CD4-positive, alpha-beta T cell treated with Interleukin-15 for 1 hour (primary cell): Measurements from ENCODE around the gene CBFA2T3.
"Not testable (repeated sequence)": the region's sequence is repeated elsewhere in the genome, so short reads cannot be mapped to it uniquely, and the experiment has no call there.

ENCODE experiments used
- DNase-seq: peaks from one replicate; pipeline ENCODE4 v3.0.0-alpha.2; 2020

Gene CBFA2T3

DNA sequence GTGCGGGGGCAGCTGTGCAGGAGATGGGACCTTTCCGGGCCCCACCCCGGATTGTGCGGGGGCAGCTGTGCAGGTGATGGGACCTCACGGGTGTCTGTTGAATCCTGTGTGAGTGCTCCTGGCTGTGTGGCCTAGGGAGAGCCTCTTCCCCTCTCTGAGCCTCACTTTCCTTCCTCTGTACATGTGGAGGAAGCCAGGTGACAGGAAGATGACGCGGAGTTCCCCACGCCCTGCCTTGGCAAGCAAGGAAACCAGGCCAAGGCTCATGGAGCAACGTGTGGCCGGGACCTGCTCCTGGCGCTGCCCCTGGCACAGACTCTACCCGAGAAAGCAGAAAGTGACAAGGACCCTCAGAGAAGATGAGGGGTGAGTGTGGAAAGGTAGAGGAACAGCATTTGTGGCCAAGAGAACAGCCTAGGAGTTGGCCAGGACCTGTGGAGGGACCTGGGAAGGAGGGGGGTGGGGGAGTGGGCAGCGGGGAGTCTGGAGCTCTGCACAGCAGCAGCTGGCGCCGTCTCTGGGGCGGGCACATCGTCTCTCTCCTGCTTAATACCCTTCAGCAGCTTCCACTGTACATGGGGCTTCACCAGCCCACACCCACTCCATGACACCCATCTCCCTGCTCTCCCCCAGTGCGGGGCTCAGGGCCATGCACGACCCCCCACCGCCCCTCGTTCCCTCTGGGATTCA, 72.2 kb downstream of the CBFA2T3 start:
- DNase-seq, result no peak

DNA sequence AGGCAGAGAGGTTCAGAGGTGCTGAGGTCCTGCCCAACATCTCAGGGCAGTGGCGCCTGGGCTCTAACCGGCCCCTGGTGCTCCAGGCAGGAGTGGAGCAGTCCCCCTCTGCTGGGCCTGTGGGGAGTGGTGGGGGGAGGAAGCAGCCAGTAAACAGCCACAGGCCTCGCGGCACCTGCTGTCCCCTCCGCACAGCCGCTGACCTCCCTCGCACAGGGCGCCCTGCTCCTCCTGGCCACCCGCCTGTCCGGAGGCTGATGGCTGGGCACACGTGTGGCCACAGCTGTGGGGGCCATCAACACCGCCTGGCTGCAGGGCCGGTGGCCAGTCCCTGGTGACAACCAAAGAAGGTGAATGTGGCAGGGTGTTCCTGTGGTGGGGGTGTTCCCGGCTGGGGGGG, 73.7 kb downstream of the CBFA2T3 start:
- DNase-seq, result no peak

DNA sequence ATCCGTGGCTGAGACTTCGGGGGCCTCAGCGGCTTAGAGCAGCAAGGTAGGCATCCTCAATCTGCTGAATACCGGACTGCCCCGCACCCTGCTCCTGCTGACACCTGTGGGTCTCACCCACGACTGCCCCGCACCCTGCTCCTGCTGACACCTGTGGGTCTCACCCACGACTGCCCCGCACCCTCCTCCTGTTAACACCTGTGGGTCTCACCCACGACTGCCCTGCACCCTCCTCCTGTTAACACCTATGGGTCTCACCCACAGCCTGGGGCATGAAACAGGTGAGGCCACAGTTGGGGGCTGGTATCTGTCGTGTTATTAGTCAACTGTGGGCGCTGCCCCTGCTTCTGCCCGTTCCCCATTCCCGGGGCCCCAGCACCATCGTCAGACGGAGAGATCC, 74.3 kb downstream of the CBFA2T3 start:
- DNase-seq, result no peak

DNA sequence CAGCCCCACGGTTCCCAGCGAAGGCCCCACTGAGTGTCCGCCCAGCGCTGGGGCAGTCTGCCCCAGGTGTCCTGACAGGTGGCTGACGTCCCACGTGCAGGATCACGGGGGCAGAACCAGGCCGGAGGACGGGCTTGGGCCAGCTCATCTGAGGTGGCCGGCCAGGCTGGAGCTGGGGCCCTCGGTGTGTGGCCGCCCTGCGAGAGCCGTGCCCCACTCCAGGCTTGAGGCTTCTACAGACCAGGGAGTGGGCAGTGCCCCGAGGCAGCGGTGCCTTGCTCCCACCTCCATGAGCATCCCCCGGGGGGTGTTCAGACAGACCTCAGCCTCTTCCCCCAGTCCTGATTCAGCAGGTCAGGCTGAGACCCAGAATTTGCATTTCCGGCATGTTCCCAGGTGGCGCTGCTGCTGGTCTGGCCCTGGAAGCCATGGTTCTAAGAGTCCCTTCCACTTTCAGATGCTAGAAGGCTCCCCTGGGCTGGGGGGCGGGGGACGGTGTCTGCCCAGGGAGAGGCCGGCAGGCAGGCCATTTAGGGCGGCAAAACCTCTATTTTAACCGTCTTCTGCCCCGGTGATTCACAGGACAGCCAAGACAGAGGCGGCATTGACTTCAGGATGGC, 75.2 kb downstream of the CBFA2T3 start:
- DNase-seq, result no peak

DNA sequence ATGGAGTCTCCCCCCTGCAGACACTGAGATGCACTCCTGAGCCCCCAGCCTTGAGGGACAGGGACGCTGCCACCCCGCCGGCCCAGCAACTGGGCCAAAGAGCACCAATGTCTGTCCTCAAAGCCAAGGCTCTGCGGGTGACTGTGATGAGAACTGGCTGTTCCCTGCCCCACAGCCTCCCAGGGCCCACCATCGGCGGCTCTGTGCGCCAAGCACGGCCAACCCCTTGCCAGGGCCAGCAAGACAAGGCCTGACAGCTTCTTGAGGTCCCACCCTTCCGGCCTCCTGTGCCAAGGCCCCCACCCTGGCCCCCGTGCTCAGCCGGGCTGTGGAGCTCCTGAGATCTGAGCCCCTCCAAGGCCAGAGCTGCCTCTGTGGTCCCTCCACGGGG, 76.3 kb downstream of the CBFA2T3 start:
- no peak for DNase-seq

DNA sequence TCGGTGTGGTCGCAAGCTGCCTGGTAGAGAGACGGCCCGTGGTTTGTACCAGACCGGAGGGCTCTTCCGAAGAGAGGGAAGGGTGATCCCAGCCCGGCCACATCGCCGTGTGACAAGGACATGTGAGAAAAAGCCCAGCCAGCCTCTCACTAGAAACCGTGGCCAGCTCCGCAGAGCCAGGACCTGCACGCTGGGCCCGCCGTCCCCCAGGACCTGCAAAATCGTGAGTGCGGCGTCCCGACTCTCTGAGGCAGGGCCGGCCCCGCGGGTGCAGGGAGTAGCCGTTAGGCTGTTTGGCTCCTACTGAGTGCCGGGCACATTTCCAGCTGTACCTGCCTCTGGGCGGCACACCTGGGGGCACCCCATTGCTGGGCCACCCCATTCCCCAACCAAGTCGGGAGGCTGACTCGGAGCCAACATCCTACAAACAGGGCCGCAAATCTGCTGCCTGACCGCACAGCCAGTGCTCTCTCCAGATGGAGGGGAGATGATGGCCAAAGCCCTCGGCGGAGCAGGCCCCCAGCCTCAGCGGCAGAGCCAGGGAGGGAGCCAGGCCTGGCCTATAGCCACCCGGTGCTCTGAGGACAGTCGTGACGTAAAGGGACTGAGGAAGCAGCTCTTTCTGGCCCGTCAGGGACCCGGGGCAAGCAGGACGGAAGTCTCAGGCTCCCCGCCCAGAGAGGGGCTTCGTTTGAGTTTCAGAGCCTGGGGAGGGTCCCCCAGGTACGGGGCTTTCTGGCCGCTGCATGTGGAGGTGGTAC, 76.9 kb downstream of the CBFA2T3 start:
- DNase-seq, result no peak

DNA sequence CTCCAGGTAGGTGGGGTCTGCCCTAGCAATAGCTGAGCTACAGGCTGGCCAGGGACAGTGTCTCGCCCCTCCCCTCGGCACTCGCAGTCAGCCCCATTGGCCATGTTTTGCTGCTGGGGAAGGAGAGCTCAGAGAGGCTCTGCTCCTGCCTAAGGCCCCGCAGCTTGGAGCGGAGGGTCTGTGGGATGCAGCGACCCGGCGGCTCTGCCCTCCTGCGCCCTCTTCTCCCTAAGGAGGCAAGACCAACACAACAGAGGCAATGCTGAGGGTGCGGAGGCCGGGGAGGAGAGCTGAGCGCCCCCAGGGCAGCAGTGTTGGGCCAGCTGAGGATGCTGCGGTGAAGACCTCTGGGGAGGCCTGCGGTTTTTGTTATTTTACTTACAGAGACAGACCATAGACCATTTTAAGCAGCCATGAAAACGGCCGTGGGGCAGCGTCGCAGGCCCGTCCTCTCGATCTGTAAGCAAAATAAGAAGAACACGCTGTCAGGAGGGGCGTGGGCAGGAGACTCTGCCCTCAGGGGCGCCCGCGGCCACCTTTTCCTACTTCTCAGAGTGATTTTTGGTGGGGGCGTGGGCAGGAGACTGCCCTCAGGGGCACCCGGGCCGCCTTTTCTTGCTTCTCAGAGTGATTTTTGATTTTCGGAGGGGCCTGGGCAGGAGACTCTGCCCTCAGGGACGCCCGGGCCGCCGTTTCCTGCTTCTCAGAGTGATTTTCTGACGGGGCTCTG, 79.1 kb downstream of the CBFA2T3 start:
- no peak for DNase-seq

DNA sequence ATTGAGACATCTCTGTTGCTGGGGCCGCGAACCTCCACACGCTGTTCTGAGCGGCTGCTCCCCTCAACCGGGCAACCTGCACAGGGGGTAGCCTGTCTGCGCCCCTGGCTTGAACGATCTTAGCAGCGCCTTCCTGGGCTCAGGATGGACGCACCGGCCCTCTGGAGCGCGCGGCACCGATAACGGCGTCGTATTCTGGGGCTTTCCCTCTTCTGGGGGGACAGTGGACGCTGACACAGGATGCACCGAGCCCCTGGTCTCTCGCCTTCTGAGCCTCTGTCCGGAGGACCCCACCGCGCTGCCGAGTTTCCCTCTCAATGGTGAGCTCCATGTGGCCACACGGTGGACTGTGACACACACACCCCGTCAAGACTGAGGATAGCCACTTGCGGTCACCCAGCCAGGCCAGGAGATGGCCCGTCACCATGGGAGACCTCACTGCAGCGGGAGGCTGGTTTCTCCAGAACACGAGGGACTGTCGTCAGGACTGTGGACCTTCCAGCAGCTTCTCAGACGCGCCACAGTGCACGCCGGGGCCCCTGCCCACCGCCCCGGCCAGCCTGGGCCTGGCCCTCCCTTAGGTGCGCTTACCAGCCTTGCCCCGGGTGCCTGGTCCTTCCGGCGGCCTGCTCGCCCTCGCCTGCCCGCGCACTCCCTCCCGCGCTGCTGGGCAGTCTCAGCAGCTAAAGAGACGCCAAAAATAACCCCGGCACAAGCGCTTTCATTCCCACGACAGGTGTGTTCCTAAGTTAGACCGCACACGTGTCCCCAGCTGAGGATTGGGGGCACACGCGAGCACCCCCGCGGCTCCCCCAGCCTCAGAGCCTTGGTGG, 80.6 kb downstream of the CBFA2T3 start:
- no peak for DNase-seq

DNA sequence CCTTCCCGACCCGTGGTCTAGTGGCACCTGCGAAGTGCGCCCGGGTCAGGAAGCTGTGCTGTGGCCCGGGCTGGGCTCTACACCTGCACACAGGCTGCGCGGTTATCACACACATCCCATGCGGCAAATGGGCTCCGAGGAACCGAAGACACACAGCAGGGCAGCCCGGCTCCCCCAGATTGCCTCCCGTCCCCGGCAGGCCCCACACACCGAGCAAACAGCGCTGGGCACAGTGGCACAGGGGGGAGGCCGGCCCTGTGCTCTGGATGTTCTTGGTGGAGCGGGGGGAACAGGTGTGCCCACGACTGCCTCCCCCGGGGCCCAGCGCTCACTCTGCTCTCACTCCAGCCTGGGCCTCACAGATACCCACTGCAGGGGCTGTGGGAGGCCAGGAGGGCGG, 81.7 kb downstream of the CBFA2T3 start:
- DNase-seq, result no peak

DNA sequence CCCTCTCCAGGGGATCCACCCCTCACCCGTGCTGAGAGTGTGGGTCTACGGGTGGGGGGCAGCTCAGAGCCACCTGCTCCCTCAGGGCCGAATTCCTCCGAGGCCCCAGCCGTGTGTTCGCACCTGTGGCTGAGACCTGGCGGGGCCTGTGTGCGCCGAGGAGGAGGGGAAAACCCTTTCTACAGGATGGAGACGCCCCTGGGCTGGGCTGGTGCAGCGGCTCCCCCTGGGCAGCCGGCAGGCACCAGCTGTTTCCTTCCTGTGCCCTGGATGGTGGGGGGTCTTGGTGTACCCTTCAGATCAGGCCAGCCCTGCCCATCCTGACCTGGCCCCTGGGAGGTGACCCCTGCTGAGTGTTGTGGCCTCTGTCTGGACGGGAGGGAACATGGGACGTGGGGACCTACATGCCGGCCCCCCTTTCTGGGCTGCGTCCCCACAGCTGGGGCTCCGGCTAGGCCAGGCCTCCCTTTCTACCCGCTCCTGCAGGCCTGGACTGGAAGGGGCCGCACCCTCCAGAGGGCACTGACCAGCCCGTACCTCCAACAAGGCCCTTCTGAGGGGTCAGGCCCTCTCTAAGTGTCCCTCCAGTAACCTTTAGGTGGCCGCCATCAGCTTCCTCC, 82.2 kb downstream of the CBFA2T3 start:
- DNase-seq, result no peak

DNA sequence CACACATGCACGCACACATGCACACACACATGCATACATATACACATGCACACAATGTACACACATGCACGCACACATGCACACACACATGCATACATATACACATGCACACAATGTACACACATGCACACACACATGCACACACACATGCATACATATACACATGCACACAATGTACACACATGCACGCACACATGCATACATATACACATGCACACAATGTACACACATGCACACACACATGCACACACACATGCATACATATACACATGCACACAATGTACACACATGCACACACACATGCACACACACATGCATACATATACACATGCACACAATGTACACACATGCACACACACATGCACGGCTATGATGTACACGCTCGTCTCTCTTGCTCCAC, 82.7 kb downstream of the CBFA2T3 start:
- DNase-seq, result not testable (repeated sequence)

DNA sequence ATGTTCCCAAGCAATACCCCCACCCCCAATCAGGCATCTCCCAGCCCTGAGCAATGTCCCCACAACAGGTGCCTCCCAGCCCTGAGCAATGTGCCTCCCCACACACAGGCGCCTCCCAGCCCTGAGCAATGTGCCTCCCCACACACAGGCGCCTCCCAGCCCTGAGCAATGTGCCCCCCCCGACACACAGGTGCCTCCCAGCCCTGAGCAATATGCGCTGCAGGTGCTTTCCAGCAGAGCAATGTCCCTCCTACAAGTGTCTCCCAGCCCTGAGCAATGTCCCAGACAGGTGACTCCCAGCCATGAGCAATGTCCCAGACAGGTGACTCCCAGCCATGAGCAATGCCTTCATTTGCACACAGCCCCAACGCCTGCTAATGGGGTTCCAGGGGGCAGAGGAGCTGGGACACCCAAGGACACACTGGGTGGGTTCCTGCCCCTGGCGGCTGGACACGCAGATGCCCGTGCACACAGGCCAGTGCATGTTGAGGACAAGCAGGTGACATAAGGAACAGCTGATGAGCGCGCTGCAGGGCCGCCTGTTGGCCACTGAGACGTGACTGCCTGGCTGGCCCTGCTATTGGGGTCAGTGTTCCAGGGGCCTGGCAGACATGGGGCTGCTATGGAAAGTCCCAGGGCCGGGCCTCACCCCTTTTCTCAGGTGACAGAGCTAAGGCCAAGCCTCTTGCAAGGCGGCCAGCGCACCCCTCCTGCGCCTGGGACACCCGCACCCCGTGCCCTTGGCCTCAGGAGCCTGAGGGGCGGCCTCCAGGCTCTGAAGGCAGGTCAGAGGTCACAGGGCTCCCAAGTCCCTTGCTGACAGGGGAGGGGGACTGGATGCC, 83.7 kb downstream of the CBFA2T3 start:
- DNase-seq, result no peak

DNA sequence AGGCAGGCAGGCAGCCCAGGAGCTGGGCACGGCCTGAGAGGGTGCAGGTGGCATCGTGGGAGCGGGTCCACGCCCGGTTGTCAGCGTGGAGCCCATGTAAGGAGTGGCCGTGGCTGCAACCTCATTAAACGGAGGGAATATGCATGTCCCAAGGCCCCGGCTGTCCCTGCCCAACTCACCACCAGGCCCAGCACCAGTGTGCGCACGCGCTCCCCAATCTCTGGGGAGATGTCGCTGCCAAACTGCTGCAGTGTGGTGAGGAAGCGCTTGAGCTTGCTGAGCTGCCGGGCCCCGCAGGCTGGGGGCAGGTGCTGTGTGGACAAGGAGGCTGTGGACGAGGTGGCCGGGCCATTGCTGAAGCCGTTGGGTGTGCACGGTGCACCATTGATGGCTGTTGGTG, 84.9 kb downstream of the CBFA2T3 start:
- no peak for DNase-seq

DNA sequence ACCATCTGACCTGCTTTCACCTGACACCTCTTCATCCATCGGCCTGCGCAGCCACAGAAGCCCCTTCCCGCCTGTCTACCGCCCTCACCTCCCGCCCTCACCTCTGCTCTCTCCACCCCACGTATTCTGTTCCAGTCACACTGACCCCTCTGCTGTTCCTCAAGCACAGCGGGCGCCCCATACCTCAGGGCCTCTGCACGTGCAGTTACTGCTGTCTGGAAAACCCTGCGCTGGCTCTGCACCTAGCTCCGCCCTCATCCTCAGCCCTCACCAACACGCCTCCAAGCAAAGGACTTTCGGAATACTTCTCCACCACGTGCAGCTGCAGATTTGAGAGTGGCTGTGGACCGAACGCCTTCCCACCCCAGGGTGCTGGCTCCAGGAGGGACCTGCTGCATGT, 85.9 kb downstream of the CBFA2T3 start:
- no peak for DNase-seq

DNA sequence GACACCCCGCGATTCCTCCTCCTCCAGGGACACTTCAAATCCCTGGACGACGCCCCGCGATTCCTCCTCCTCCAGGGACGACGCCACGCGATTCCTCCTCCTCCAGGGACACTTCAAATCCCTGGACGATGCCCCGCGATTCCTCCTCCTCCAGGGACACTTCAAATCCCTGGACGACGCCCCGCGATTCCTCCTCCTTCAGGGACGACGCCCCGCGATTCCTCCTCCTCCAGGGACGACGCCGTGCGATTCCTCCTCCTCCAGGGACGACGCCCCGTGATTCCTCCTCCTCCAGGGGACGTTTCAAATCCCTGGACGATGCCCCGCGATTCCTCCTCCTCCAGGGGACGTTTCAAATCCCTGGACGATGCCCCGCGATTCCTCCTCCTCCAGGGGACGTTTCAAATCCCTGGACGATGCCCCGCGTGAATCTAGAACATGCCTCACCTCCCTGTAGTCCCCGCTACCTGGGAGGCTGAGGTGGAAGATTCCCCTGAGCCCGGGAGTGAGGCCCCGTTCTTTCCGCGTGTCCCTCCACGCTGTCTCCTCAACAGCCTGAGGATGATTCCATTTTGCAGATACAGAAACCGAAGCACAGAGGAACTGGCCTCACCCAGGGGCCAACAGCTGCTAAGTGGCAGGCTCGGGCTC, 87.2 kb downstream of the CBFA2T3 start:
- not testable (repeated sequence) for DNase-seq

DNA sequence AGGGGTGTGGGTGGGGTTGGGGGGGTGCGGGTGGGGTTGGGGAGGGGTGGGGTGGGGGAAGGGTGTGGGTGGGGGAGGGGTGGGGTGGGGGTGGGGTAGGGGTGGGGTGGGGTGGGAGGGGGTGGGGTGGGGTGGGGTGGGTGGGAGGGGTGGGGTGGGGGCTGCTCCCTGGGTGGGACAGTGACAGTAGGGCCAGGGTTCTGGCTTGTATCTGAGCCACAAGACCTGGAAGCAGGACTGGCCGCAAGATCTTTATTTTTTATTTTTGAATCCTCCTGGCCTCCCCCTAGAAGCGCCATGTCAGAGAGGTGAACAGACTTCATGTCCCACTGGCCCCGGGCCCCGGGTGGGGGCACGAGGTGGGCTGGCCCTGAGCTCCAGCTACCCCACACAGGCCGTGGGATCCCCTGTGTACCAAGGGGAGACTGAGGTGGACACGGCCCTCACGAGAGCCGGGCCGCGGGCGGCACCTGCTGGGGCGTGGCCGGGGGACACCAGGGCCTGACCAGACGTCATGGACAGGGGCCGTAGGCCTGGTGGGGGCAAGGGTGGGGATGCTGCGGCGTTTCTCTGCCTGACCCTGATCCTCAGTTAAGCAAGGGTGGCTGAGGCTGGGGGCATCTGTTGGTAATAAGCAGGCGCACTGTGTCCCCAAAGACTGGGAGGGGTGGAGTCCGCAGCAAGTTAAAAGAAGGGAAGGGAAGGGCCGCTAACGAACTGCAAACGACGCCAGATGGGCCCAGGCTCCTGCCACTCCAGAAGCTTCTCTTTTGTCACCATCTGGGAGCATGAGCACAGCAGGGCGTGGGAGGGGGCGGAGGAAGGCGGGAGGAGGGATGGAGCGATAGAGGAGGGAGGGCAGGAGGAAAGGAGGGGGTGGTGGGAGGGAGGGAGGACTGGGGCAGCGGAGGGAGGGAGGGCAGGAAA, 88.3 kb downstream of the CBFA2T3 start:
- no peak for DNase-seq

DNA sequence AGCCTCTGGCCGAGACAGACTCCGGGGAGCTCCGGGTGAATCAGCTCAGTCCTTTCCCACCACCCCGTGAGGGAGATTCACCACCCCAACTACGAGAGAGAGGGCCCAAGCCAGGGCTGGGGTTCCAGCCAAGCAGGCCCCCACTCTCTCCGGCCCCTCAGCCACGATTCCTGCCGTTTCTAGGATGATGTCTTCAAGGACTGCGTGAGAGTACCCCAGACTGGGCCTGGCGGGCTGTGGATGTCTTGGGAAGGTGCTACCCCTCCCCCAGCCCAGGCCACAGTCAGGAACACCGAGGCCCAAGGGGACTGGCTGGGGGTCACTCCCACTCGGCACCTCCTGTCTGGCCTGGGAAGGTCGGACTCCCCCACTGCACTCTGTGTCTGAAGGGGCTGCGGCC, 89.0 kb downstream of the CBFA2T3 start:
- no peak for DNase-seq

DNA sequence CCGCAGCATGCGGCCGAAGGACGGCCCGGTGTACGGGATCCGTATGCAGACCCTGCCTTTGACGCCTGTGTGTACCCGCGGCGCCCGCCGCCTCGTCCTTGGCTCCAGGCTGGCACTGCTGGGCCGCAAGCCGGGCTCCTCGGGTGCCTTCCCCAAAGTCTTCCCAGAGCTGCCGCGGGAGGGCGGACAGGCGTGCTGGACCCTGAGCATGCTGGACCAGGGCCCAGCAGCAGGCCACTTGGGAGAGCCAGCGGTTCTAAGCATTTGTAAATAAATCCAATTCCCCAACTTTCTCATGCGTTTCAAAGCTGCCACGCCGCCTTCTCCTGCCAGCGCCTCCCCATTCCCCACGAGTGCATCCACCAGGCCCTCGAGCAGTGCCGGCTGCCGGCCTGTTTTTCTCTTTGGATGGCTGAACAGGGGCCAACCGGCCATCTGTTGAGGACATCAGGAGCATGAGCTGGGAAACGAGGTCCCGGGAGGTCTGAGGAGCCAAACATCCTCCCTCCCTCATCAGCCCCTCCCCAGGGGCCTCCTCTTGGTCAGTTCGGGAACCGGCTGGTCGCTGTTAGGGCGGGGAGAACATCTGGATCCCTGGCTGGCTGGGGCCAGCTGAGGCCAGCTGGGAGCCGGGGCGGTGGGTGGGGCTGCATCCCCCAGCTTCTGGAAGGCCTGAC, 90.0 kb downstream of the CBFA2T3 start:
- DNase-seq, result no peak

DNA sequence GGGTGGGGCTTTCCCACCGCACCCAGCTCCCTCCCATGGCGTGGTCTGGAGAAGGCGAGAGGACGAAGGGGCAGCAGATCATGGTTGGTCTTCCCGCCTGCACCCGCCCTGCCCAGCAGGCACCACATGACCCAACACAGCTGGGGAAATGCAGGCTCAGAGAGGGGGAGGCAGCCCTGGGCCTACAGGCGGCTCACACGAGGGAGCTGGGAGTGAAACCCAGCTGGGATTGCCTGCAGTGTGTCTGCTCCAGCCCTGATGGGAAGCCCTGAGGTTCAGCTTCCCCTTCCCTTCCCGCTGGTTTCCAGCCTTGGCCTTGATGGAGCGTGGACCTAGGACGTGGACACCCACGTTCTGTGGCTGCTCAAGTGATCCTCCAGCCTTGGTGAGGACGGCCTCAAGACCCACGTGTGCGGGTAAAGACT, 90.6 kb downstream of the CBFA2T3 start:
- no peak for DNase-seq
